ENCODE results near the gene PDX1. TPM values are rescaled to one million over a fixed set of nuclear protein-coding genes. Genes with fewer than 3 reads are reported as not detected.

The PDX1 gene
- total and polyA plus RNA-seq, 3 donors from 2014 or later: 0.12 to 0.24 TPM; not detected in 1

DNA sequence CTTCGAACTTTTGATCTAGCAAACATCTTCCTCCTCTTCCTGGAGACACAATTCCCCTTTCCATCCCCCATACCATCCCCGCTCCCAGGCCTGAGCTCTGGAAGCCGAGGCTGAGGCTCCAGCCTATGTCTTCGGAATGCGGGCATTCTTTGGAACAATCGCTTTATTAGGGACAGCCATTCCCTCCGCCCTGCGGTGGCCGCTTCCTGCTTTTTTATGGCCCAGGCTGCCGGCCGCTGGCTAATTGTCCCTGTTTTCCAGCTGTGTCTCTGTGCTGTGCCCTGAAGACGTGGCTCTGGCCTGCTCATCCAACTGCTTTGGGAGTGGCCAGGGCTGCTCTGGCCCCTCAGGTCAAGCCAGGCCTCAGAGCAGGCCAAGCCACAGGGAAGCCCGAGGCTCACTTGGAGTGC, 51.4 kb downstream of the PDX1 start:
- Histone ChIP-seq H3K27me3 (no peaks in the 10 kb centered on the region), H3K4me3 (no peak overlapping the region), H3K4me1 (peaks cover 6% of the 10 kb centered on the region), H3K36me3 (ENCODE audit: low read depth, missing control alignments) (no peaks in the 10 kb centered on the region), H3K27ac (no peak overlapping the region), H3K9me3 (no peaks in the 10 kb centered on the region)
- intact Hi-C loops (cut with DNase I; ENCODE audit: low total_unique reads): no loop called here
- TF ChIP-seq, protein P1, sequence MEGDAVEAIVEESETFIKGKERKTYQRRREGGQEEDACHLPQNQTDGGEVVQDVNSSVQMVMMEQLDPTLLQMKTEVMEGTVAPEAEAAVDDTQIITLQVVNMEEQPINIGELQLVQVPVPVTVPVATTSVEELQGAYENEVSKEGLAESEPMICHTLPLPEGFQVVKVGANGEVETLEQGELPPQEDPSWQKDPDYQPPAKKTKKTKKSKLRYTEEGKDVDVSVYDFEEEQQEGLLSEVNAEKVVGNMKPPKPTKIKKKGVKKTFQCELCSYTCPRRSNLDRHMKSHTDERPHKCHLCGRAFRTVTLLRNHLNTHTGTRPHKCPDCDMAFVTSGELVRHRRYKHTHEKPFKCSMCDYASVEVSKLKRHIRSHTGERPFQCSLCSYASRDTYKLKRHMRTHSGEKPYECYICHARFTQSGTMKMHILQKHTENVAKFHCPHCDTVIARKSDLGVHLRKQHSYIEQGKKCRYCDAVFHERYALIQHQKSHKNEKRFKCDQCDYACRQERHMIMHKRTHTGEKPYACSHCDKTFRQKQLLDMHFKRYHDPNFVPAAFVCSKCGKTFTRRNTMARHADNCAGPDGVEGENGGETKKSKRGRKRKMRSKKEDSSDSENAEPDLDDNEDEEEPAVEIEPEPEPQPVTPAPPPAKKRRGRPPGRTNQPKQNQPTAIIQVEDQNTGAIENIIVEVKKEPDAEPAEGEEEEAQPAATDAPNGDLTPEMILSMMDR (IDR thresholded peaks at IDR 0.05): no peak
- TF ChIP-seq POLR2A (IDR thresholded peaks at IDR 0.05): no peak
- no peak for DNase-seq
- 50 to 68% methylated on average over 12 to 13 of the region's 13 CpGs for WGBS, 2 donors

DNA sequence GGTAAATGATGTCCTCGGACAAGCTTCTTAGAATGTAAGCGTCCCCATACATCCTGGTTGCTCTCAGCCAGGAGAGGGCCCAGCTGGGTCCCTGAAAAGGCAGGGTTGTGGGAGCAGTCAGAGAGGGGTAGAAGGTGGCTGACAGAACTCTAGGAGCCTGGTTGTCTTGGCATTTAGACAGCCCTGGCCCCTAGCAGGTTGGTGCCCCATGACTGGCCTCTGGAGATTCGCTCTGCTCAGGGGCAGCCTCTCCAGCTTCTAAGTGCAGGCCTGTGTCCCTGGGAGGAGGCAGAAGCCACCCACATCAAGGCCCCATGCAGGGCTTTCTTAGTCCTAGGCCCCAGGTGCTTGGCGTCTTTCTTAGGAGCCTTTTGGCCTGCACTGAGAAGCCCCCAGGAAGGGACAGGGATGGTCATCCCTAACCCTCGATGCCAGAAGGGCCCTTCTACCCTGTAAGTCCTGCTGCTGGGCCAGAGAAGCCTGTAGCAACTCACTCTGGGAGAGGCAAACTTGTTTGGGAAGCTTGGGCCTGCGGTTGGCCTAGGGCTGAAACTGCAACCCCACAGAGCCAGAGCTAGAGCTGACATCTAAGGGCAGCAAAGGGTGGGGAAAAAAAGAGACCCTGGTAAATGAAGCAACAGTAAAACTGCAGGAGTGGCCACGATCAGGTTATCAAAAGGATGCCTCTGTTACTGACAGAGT, 52.1 kb downstream of the PDX1 start:
- Histone ChIP-seq H3K27me3 (no peaks in the 10 kb centered on the region), H3K27ac (no peak overlapping the region), H3K36me3 (ENCODE audit: low read depth, missing control alignments) (no peaks in the 10 kb centered on the region), H3K4me3 (no peak overlapping the region), H3K9me3 (no peaks in the 10 kb centered on the region), H3K4me1 (peaks cover 4% of the 10 kb centered on the region)
- WGBS, 2 donors: 68% methylated on average over 6 to 7 of the region's 7 CpGs
- no peak for DNase-seq
- no peak for TF ChIP-seq POLR2A (IDR thresholded peaks at IDR 0.05)
- TF ChIP-seq, protein P1 (IDR thresholded peaks at IDR 0.05): no peak
- intact Hi-C loops (cut with DNase I; ENCODE audit: low total_unique reads): no loop called here

DNA sequence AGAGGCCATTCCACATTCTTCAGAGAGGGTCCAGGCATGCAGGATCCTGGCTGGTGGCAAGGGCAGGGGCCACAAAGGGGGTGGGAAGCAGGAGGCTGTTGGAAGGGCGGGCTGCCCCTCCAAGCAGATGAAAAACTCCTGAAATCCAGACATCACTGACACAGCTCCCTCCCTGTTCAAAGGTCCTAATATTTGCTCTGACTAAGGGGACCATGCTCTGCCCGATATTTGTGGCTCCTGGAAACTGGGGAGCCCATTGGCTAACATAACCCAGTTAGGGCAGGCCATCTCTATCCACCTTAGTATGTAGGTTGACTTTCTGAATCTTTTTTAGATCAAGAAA, 52.6 kb downstream of the PDX1 start:
- 69 to 79% methylated on average over 2 of the region's 2 CpGs for WGBS, 2 donors
- intact Hi-C loops (cut with DNase I; ENCODE audit: low total_unique reads): no loop called here
- no peaks in the 10 kb centered on the region for H3K27me3 ChIP-seq

DNA sequence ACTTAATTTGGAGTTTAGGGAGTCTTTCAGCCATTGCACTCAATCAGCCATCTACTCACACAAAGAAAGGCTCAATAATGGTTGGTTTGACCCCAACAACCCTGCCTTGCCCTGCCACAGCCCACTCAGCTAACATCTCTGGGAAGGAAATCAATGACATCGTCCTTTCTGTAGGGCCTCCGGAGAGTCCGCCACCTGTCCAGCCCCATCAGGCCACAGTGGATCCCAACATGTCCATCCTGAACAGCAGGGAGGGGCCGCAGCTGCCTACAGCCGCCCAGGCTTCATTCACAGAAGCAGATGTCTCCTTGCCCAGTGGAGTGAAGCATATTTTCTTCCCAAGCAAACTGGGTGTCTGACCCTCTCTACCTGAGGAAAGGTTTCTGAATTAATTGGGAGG, 53.5 kb downstream of the PDX1 start:
- DNase-seq: no peak

More for the DNA sequence above, 52.6 kb downstream of the PDX1 start:
- Histone ChIP-seq H3K4me1 (peaks cover 4% of the 10 kb centered on the region), H3K4me3 (no peak overlapping the region), H3K36me3 (ENCODE audit: low read depth, missing control alignments) (no peaks in the 10 kb centered on the region), H3K27ac (no peak overlapping the region), H3K9me3 (no peaks in the 10 kb centered on the region)
- no peak for TF ChIP-seq POLR2A (IDR thresholded peaks at IDR 0.05)
- TF ChIP-seq, protein P1 (IDR thresholded peaks at IDR 0.05): no peak
- no peak for DNase-seq

More for the DNA sequence above, 53.5 kb downstream of the PDX1 start:
- no peak for TF ChIP-seq POLR2A (IDR thresholded peaks at IDR 0.05)
- TF ChIP-seq, protein P1 (IDR thresholded peaks at IDR 0.05): no peak
- no peak overlapping the region for H3K27ac ChIP-seq
- no peaks in the 10 kb centered on the region for H3K36me3 ChIP-seq (ENCODE audit: low read depth, missing control alignments)
- no peaks in the 10 kb centered on the region for H3K27me3 ChIP-seq
- H3K4me1 ChIP-seq: peaks cover 4% of the 10 kb centered on the region
- no peaks in the 10 kb centered on the region for H3K9me3 ChIP-seq
- intact Hi-C loops (cut with DNase I; ENCODE audit: low total_unique reads): no loop called here
- 33 to 38% methylated on average over 3 to 5 of the region's 5 CpGs for WGBS, 2 donors
- no peak overlapping the region for H3K4me3 ChIP-seq

Measured in testis (tissue), 3 donors.